Ascending aorta (tissue), 2 donors: ENCODE data around the gene NRP2. TPM values are rescaled to one million over a fixed set of nuclear protein-coding genes. Genes with fewer than 3 reads are reported as not detected.

Source experiments
- DNase-seq, 2 donors: peaks; one replicate each; pipeline ENCODE4 v3.0.0-alpha.2; 2019; ENCODE audit warnings: low spot score in 2 of 2
- H3K27ac ChIP-seq, 2 donors: fragments of 200-600 bp; sonication (generic); one replicate each; pipeline ENCODE4 v1.5.1; 2016 to 2017; ENCODE audit warnings: mild to moderate bottlenecking in 1 of 2
- H3K27me3 ChIP-seq: fragments of 200-600 bp; sonication (generic); one replicate; pipeline ENCODE4 v1.5.1; 2017
- H3K36me3 ChIP-seq, 2 donors: fragments of 200-600 bp; sonication (generic); one replicate each; pipeline ENCODE4 v1.5.1; 2016
- H3K4me1 ChIP-seq, 2 donors: fragments of 200-600 bp; sonication (generic); one replicate each; pipeline ENCODE4 v1.5.1; 2016 to 2017; ENCODE audit warnings: mild to moderate bottlenecking in 1 of 2
- H3K4me3 ChIP-seq, 2 donors: fragments of 200-600 bp; sonication (generic); one replicate each; pipeline ENCODE4 v1.5.1; 2016 to 2017; ENCODE audit warnings: mild to moderate bottlenecking in 1 of 2
- H3K9me3 ChIP-seq, 2 donors: fragments of 200-600 bp; sonication (generic); one replicate each; pipeline ENCODE4 v1.5.1; 2016
- CTCF ChIP-seq, 3 experiments: fragments of 200-600 bp in 2 of 3; fragments of 450-650 bp in 1 of 3; sonication (generic) in 2 of 3; IDR thresholded peaks; one replicate each; pipeline ENCODE4 v1.5.1; 2016 to 2019; ENCODE audit warnings: antibody characterized with exemption in 3 of 3, mild to moderate bottlenecking in 1 of 3, moderate library complexity in 1 of 3
- intact Hi-C: fragments of 100-400 bp; cut with DNase I; formaldehyde crosslinking; loops from one replicate; pipeline ENCODE4 v1.15.1; 2023
- total RNA-seq: library from RNA; depleted of rRNA; stranded (reverse); fragments of >200 nt; gene quantifications from one replicate; pipeline ENCODE4 v1.1.0, GENCODE V29; 2016

Gene NRP2
- total RNA-seq, 1 donor from 2014 or later, result 39.7 TPM

- DNase-seq, result no peak
- H3K27me3 ChIP-seq, result no peaks in the 10 kb centered on the region
- no peaks in the 10 kb centered on the region for H3K36me3 ChIP-seq
- intact Hi-C loops, result no loop called here
- no peak for TF ChIP-seq CTCF (IDR thresholded peaks at IDR 0.05)
- H3K4me3 ChIP-seq, result no peak overlapping the region
- no peak overlapping the region for H3K27ac ChIP-seq
- H3K9me3 ChIP-seq, result no peaks in the 10 kb centered on the region
- H3K4me1 ChIP-seq, result no peaks in the 10 kb centered on the region
Observed at GRCh38 chr2:205834796-205835195, 152.5 kb downstream of the NRP2 start.

GRCh38 chr2:205835251-205835791, 153.0 kb downstream of the NRP2 start:
- intact Hi-C loops, result no loop called here
- TF ChIP-seq CTCF (IDR thresholded peaks at IDR 0.05), result no peak
- no peak for DNase-seq
- Histone ChIP-seq H3K27me3 (no peaks in the 10 kb centered on the region), H3K36me3 (no peaks in the 10 kb centered on the region), H3K4me3 (no peak overlapping the region), H3K9me3 (no peaks in the 10 kb centered on the region), H3K4me1 (no peaks in the 10 kb centered on the region), H3K27ac (no peak overlapping the region)

GRCh38 chr2:205835923-205836322, 153.6 kb downstream of the NRP2 start:
- H3K36me3 ChIP-seq, result no peaks in the 10 kb centered on the region
- H3K27me3 ChIP-seq, result no peaks in the 10 kb centered on the region
- no peak for TF ChIP-seq CTCF (IDR thresholded peaks at IDR 0.05)
- no peaks in the 10 kb centered on the region for H3K4me1 ChIP-seq
- H3K4me3 ChIP-seq, result no peak overlapping the region
- intact Hi-C loops, result no loop called here
- H3K9me3 ChIP-seq, result no peaks in the 10 kb centered on the region
- no peak for DNase-seq
- no peak overlapping the region for H3K27ac ChIP-seq

GRCh38 chr2:205836477-205837221, 154.3 kb downstream of the NRP2 start:
- Histone ChIP-seq H3K4me3 (no peak overlapping the region), H3K27ac (no peak overlapping the region), H3K36me3 (no peaks in the 10 kb centered on the region), H3K4me1 (no peaks in the 10 kb centered on the region), H3K27me3 (no peaks in the 10 kb centered on the region), H3K9me3 (no peaks in the 10 kb centered on the region)
- DNase-seq, result no peak
- no peak for TF ChIP-seq CTCF (IDR thresholded peaks at IDR 0.05)
- intact Hi-C loops, result no loop called here

GRCh38 chr2:205837663-205838062, 155.4 kb downstream of the NRP2 start:
- no peaks in the 10 kb centered on the region for H3K27me3 ChIP-seq
- H3K36me3 ChIP-seq, result no peaks in the 10 kb centered on the region
- TF ChIP-seq CTCF (IDR thresholded peaks at IDR 0.05), result no peak
- no peak overlapping the region for H3K27ac ChIP-seq
- H3K4me3 ChIP-seq, result no peak overlapping the region
- no peaks in the 10 kb centered on the region for H3K9me3 ChIP-seq
- intact Hi-C loops, result no loop called here
- no peaks in the 10 kb centered on the region for H3K4me1 ChIP-seq
- no peak for DNase-seq
